ENCODE results near the gene RARA.

Gene RARA

DNA sequence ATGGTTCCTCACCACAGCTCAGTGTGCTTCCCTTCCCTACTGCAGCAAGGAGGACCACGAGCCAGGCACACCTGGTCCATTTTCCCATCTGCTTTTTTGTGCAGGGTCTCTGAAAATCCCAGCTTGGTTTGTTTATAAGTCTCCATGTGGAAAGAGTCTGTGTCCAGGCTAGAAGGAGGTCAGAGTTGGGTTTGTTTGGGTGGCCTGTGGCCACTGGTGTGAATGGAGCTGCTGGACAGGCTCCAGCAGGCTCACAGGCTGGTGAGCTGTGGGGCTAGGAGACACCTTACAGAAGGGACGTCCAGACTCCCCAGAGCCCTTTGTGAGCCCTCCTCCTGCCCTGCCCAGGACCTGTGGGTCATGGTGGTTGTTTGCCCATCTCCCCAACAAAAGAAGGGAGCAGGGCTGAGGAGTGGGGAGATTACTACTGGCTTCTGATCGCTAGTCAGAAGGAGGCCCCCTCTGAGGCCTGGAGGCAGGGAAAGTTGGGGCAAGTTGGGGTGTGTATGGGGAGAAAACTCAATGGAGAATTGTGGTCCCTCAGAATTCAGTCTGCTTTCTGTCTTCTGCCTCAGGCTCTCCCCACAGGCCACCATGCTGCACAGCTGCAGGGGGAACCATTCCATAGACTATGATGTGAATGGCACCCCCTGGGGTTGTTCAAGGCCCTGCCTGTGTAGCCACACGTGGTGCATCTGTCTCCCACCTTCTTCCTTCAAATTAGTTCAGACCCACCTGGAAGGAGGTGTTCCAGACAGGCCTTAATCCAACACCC is 4.1 kb downstream of the RARA start:
- no peak overlapping the region for H3K9ac ChIP-seq (ENCODE audit: low read length)
- no peaks in the 10 kb centered on the region for H3K36me3 ChIP-seq (ENCODE audit: control insufficient read depth, insufficient read depth, low read length)
- H3K27ac ChIP-seq (ENCODE audit: low read depth, low read length): no peak overlapping the region
- H3K27me3 ChIP-seq (ENCODE audit: control insufficient read depth, insufficient read depth, low read length): no peaks in the 10 kb centered on the region
- H3K4me3 ChIP-seq (ENCODE audit: low read length): no peak overlapping the region
- peaks cover 50% of the 10 kb centered on the region for H3K4me1 ChIP-seq (ENCODE audit: control insufficient read depth, insufficient read depth, low read length)

DNA sequence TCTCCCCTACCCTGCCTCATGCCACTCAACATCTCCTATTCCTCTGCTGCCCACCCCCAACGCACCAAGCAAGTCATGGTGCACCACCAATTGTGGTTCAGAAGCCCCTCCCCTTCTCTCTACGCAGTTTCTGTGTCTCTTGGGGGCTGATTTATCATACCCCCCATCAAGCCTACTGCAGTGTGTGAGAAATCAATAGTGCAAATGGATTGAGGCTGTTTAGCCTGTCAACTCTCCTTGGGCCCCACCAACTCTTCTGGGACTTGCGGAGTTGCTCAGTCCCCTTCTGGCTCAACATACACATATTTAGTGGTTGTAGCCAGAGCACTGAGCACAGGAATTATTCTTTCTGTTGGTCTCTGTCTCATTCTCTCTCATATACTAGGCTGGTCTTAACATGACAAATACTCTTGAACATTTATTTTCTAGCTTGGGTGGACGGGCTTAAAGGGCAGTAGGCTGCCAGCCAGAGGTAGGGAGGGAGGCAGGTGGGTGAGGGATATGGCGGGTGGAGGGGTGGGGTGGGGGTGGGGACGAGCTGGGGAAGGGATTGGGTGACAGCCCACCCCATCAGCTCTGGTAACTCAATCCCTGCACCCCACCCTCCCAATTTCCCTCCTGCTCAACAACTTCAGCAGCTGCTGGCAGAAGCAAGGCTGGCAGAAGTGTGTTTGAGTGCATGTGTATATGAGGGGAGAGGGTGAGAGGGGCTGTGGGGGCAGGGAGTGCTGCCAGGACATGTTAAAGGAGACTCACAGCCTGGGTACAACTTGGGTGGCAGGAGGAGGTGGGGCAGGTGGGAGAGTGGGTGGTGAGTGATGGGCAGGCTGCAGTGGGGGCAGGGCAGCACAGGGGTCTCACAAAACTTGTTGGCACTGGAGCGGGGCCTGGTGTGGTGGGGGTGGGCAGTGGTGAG is 4.9 kb downstream of the RARA start:
- H3K4me1 ChIP-seq (ENCODE audit: control insufficient read depth, insufficient read depth, low read length): peaks cover 50% of the 10 kb centered on the region

DNA sequence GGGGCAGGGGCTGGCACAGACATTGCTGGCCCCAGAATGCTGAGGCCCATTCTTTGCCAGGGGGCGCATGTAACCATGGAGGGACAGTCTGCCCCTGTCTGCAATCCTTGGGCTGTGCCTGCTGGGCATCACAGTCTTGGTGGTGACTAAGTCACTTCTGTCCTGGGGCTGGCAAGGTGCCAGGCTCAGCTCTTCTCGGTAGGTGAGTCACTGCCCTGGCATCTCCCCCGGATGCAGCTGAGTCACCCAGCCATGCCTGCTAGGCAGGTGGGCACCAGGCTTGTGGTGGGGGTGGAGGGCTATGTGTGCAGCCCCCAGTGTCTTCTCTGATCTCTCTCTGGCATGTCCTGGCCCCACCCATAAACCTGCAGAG is 5.6 kb downstream of the RARA start:
- H3K36me3 ChIP-seq (ENCODE audit: control insufficient read depth, insufficient read depth, low read length): no peaks in the 10 kb centered on the region
- H3K27ac ChIP-seq (ENCODE audit: low read depth, low read length): no peak overlapping the region

More for the DNA sequence above, 4.9 kb downstream of the RARA start:
- Histone ChIP-seq H3K9ac (ENCODE audit: low read length) (no peak overlapping the region), H3K4me3 (ENCODE audit: low read length) (no peak overlapping the region), H3K27ac (ENCODE audit: low read depth, low read length) (no peak overlapping the region), H3K27me3 (ENCODE audit: control insufficient read depth, insufficient read depth, low read length) (no peaks in the 10 kb centered on the region), H3K36me3 (ENCODE audit: control insufficient read depth, insufficient read depth, low read length) (no peaks in the 10 kb centered on the region)

GRCh38 chr17:40315206-40315605 is 6.2 kb downstream of the RARA start:
- Histone ChIP-seq H3K9ac (ENCODE audit: low read length) (no peak overlapping the region), H3K27ac (ENCODE audit: low read depth, low read length) (no peak overlapping the region), H3K36me3 (ENCODE audit: control insufficient read depth, insufficient read depth, low read length) (no peaks in the 10 kb centered on the region), H3K4me3 (ENCODE audit: low read length) (no peak overlapping the region), H3K27me3 (ENCODE audit: control insufficient read depth, insufficient read depth, low read length) (no peaks in the 10 kb centered on the region), H3K4me1 (ENCODE audit: control insufficient read depth, insufficient read depth, low read length) (peaks cover 55% of the 10 kb centered on the region)

More for the DNA sequence above, 5.6 kb downstream of the RARA start:
- Histone ChIP-seq H3K27me3 (ENCODE audit: control insufficient read depth, insufficient read depth, low read length) (no peaks in the 10 kb centered on the region), H3K9ac (ENCODE audit: low read length) (no peak overlapping the region), H3K4me3 (ENCODE audit: low read length) (no peak overlapping the region), H3K4me1 (ENCODE audit: control insufficient read depth, insufficient read depth, low read length) (peaks cover 51% of the 10 kb centered on the region)

DNA sequence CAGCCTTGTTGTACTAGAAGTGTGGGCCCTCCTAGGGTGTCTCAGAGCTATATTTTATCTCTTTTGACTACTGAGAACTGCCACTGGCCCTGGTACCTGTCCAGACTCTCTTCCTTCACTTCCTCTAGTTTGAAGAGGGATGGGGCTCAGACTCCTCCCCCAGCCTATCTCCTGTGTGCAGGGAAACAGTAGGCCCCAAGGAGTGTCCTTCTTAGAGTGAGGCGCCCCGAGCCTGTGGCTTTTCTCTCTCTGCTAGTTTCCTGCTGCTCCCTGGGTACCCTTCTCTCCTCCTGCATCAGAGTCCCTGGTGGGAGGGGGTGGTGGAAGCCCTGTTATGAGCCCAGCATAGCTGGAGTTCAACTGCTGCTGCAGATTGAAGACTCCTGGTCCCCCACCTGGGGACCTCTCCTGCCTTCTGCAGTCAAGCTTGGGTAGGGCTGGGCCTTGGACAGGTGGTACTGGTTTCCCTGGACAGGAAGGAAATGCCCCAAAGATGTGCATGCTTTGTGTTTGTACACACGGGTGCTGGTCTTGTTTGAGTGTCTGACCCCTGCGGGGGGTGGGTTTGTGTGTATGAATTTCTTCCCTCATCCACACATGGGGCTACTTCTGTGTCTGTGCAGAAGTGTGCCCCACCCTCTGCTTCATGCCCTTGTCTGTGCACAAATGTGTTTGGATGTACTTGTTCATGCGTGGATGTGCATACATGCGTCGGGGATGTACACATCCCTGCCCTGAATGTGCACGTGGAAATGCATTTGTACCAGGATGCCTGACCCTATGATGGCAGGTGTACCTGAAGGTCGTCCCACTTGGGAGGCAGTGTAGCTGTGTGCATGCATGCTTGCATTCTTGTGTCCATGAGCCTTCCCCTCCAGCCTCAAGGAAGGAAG is 6.9 kb downstream of the RARA start:
- Histone ChIP-seq H3K27me3 (ENCODE audit: control insufficient read depth, insufficient read depth, low read length) (no peaks in the 10 kb centered on the region), H3K4me3 (ENCODE audit: low read length) (peak overlapping the region; percentile 7), H3K27ac (ENCODE audit: low read depth, low read length) (peak overlapping the region; percentile 29), H3K36me3 (ENCODE audit: control insufficient read depth, insufficient read depth, low read length) (no peaks in the 10 kb centered on the region), H3K4me1 (ENCODE audit: control insufficient read depth, insufficient read depth, low read length) (peaks cover 60% of the 10 kb centered on the region), H3K9ac (ENCODE audit: low read length) (peak overlapping the region; percentile 29)

GRCh38 chr17:40316571-40317344 is 7.8 kb downstream of the RARA start:
- H3K36me3 ChIP-seq (ENCODE audit: control insufficient read depth, insufficient read depth, low read length): no peaks in the 10 kb centered on the region
- H3K4me1 ChIP-seq (ENCODE audit: control insufficient read depth, insufficient read depth, low read length): peaks cover 59% of the 10 kb centered on the region
- H3K27me3 ChIP-seq (ENCODE audit: control insufficient read depth, insufficient read depth, low read length): no peaks in the 10 kb centered on the region
- H3K27ac ChIP-seq (ENCODE audit: low read depth, low read length): peak overlapping the region; percentile 80
- peak overlapping the region; percentile 24 for H3K9ac ChIP-seq (ENCODE audit: low read length)
- H3K4me3 ChIP-seq (ENCODE audit: low read length): peak overlapping the region; percentile 89

GRCh38 chr17:40317345-40317873 is 8.4 kb downstream of the RARA start:
- H3K4me1 ChIP-seq (ENCODE audit: control insufficient read depth, insufficient read depth, low read length): peaks cover 58% of the 10 kb centered on the region
- no peaks in the 10 kb centered on the region for H3K36me3 ChIP-seq (ENCODE audit: control insufficient read depth, insufficient read depth, low read length)
- peak overlapping the region; percentile 24 for H3K9ac ChIP-seq (ENCODE audit: low read length)
- H3K4me3 ChIP-seq (ENCODE audit: low read length): peak overlapping the region; percentile 89
- H3K27ac ChIP-seq (ENCODE audit: low read depth, low read length): peak overlapping the region; percentile 80
- H3K27me3 ChIP-seq (ENCODE audit: control insufficient read depth, insufficient read depth, low read length): no peaks in the 10 kb centered on the region

DNA sequence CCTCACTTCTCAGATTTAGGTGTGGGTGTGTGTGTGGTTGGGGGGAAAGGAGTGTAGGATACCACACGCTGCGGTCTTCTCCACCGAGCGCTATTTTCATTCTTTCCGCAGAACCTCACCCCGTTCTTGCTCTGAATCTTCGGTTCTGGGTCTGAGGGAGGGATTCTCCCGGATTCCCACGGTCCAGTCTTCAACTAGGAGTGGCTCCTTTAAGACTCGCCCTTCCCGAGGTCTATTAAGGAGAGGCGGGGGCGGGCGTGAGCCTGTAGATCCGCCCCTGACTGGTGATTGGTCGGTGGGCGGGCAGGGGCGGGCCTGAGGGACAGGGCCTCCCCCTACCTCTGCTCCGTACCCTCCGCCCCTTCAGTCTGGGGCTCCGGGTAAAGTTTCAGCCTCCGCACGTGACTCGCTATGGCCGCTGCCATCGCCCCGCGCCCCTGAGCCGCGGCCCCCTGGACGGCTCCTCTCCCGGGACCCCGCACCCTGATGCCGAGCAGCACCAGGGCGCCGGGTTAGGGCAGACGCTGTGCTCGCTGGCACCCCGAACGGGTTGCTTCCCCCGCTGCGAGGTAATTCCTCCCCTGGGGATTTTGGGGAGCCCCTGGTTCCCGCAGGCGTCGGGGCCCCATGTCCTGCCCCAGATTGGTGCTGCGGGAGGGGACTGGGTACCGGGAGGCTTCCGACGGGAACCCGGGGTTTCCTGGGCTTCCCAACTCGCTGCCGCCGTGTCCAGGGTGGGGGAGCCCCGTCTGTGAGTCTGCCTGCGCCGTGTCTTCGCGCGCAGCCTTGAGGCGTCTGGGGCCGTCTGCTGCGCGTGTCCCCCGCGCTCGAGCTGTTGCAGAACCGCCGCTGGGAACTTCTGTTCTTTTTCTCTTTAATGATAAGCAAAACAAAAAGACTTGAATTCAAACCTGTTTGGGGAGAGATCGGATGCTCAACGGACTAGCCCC is 9.2 kb downstream of the RARA start:
- Histone ChIP-seq H3K27ac (ENCODE audit: low read depth, low read length) (peak overlapping the region; percentile 80), H3K36me3 (ENCODE audit: control insufficient read depth, insufficient read depth, low read length) (no peaks in the 10 kb centered on the region), H3K27me3 (ENCODE audit: control insufficient read depth, insufficient read depth, low read length) (no peaks in the 10 kb centered on the region), H3K4me1 (ENCODE audit: control insufficient read depth, insufficient read depth, low read length) (peaks cover 58% of the 10 kb centered on the region), H3K4me3 (ENCODE audit: low read length) (peak overlapping the region; percentile 89), H3K9ac (ENCODE audit: low read length) (peak overlapping the region; percentile 51)

DNA sequence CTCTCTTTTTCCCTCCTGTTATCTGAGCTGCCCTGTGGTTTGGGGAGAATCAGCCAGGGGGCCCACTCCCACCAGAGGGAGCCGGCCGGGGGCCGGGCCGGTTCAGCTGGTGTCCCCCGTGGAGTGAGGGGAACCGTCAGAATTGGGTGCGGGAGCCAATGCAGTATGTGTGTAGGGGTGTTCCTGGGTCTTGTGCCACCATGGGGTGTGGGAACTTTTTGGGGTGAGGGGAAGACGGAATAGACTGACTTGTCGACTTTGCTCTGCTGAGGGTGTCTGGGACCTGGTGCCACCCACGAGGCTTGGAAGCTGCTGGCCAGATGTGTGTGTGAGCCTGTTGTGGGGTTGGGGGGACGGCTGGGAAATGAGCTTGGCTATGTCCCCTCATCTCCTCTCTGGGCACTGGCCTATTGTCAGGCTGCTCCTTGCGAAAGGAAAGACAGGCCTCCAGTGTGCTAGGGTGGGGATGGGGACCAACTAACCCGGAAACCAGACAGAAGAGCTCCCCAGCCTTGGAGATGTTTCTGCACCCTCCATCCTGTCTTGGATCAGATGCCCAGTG is 9.9 kb downstream of the RARA start:
- peak overlapping the region; percentile 74 for H3K27ac ChIP-seq (ENCODE audit: low read depth, low read length)
- H3K9ac ChIP-seq (ENCODE audit: low read length): peak overlapping the region; percentile 51
- H3K4me1 ChIP-seq (ENCODE audit: control insufficient read depth, insufficient read depth, low read length): peaks cover 64% of the 10 kb centered on the region
- peak overlapping the region; percentile 89 for H3K4me3 ChIP-seq (ENCODE audit: low read length)
- H3K27me3 ChIP-seq (ENCODE audit: control insufficient read depth, insufficient read depth, low read length): no peaks in the 10 kb centered on the region
- no peaks in the 10 kb centered on the region for H3K36me3 ChIP-seq (ENCODE audit: control insufficient read depth, insufficient read depth, low read length)

GRCh38 chr17:40319651-40320540 is 10.9 kb downstream of the RARA start:
- Histone ChIP-seq H3K27me3 (ENCODE audit: control insufficient read depth, insufficient read depth, low read length) (no peaks in the 10 kb centered on the region), H3K4me1 (ENCODE audit: control insufficient read depth, insufficient read depth, low read length) (peaks cover 66% of the 10 kb centered on the region), H3K36me3 (ENCODE audit: control insufficient read depth, insufficient read depth, low read length) (no peaks in the 10 kb centered on the region), H3K4me3 (ENCODE audit: low read length) (peak overlapping the region; percentile 89), H3K27ac (ENCODE audit: low read depth, low read length) (peak overlapping the region; percentile 74), H3K9ac (ENCODE audit: low read length) (no peak overlapping the region)
